GM21528 (cell line): Measurements from ENCODE around the gene SLC37A1.
"Not testable (repeated sequence)": the region's sequence is repeated elsewhere in the genome, so short reads cannot be mapped to it uniquely, and the experiment has no call there.

ENCODE experiments used
- ATAC-seq: cut with Tn5 transposase; IDR thresholded peaks from one replicate; pipeline ENCODE4 v1.9.1; 2021; ENCODE audit warnings: mild to moderate bottlenecking, moderate library complexity; ENCODE audit not compliant: unreplicated experiment, low FRiP score

Gene SLC37A1

GRCh38 chr21:42609811-42610210 is 96.2 kb downstream of the SLC37A1 start:
- no peak for ATAC-seq

GRCh38 chr21:42611852-42612251 is 98.2 kb downstream of the SLC37A1 start:
- ATAC-seq = no peak

- ATAC-seq = no peak
Observed at GRCh38 chr21:42612390-42612789, 98.7 kb downstream of the SLC37A1 start.

- no peak for ATAC-seq
Observed at GRCh38 chr21:42613756-42614155, 100.1 kb downstream of the SLC37A1 start.

GRCh38 chr21:42614396-42614795 is 100.7 kb downstream of the SLC37A1 start:
- ATAC-seq = no peak

- no peak for ATAC-seq
Observed at GRCh38 chr21:42614811-42615351, 101.2 kb downstream of the SLC37A1 start.

- not testable (repeated sequence) for ATAC-seq
Observed at GRCh38 chr21:42615377-42615776, 101.7 kb downstream of the SLC37A1 start.

- no peak for ATAC-seq
Observed at GRCh38 chr21:42615924-42616323, 102.3 kb downstream of the SLC37A1 start.

GRCh38 chr21:42616446-42616845 is 102.8 kb downstream of the SLC37A1 start:
- ATAC-seq = no peak

- ATAC-seq = no peak
Observed at GRCh38 chr21:42616941-42617340, 103.3 kb downstream of the SLC37A1 start.

GRCh38 chr21:42617486-42617885 is 103.8 kb downstream of the SLC37A1 start:
- ATAC-seq = no peak

- no peak for ATAC-seq
Observed at GRCh38 chr21:42618707-42619102, 105.1 kb downstream of the SLC37A1 start.

GRCh38 chr21:42619166-42619565 is 105.5 kb downstream of the SLC37A1 start:
- no peak for ATAC-seq

GRCh38 chr21:42619841-42620240 is 106.2 kb downstream of the SLC37A1 start:
- ATAC-seq = no peak

- ATAC-seq = no peak
Observed at GRCh38 chr21:42621166-42621818, 107.6 kb downstream of the SLC37A1 start.

GRCh38 chr21:42621819-42622177 is 108.1 kb downstream of the SLC37A1 start:
- ATAC-seq = no peak

- no peak for ATAC-seq
Observed at GRCh38 chr21:42622284-42622683, 108.6 kb downstream of the SLC37A1 start.

- no peak for ATAC-seq
Observed at GRCh38 chr21:42623694-42624093, 110.0 kb downstream of the SLC37A1 start.

- ATAC-seq = no peak
Observed at GRCh38 chr21:42624095-42624790, 110.6 kb downstream of the SLC37A1 start.

- no peak for ATAC-seq
Observed at GRCh38 chr21:42624936-42625335, 111.3 kb downstream of the SLC37A1 start.

- no peak for ATAC-seq
Observed at GRCh38 chr21:42626171-42626570, 112.5 kb downstream of the SLC37A1 start.
